Measurements from ENCODE around the gene DTNB.

DNA sequence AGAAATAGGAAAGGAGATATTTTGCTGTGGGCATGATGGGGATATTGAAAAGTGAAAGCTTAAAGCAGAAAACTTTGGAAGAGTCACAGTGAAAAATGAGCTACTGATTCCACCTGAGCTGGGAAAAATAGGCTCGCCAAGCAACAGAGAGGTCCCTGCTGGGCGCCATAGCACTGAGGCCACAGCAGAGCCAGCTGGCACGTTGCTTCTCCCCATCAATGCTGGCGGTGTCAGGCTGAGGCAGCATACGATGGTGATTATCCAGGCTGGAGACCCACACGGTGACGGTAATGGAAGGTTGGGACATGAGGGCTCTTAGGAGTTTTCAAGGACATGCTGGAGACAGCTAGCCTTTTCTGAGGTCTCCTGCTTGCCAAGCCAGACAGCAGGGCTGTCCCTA is 25.8 kb upstream of the DTNB start:
- no peak for TF ChIP-seq GATAD2B (conservative IDR thresholded peaks at IDR 0.05; ENCODE audit: low read depth)
- no peak for TF ChIP-seq NRF1 (conservative IDR thresholded peaks at IDR 0.05; ENCODE audit: low read depth, low read length)
- no peak for TF ChIP-seq ATF7 (IDR thresholded peaks at IDR 0.05; ENCODE audit: low read depth)
- no peak for TF ChIP-seq POLR2A (IDR thresholded peaks at IDR 0.05; ENCODE audit: low read depth, low read length)
- no peak for TF ChIP-seq TAF1 (IDR thresholded peaks at IDR 0.05; ENCODE audit: borderline replicate concordance, low read depth, low read length)
- TF ChIP-seq ZNF274 (IDR thresholded peaks at IDR 0.05; ENCODE audit: insufficient read depth, insufficient read length), result no peak
- no peak for TF ChIP-seq CTCF (IDR thresholded peaks at IDR 0.05 in 2 of 3, conservative IDR thresholded peaks at IDR 0.05 in 1 of 3; ENCODE audit: control insufficient read depth in 2 of 3, extremely low read depth in 1 of 3, insufficient read depth in 1 of 3, low read depth in 3 of 3, low read length in 3 of 3)

Data from GM12878 (cell line).